K562 (cell line): ENCODE data around the gene GAS2L2. TPM values are rescaled to one million over a fixed set of nuclear protein-coding genes. Genes with fewer than 3 reads are reported as not detected.
A peak's percentile ranks its signal among the peaks of the same experiment; 100 is the strongest.

ENCODE experiments used
- ATAC-seq: fragments of 200-7000 bp; cut with Tn5 transposase; 3 replicates; pipeline ENCODE4 v1.9.1; 2020; ENCODE audit warnings: moderate library complexity
- BruUV-seq: library from RNA; stranded (reverse); fragments of 400-500 nt; replicated peaks from 2 replicates; lab custom pipeline; 2021; lab: Mats Ljungman, UMichigan
- CTCF ChIA-PET: fragments of 300-600 bp; formaldehyde crosslinking; extraction: SDS; loops from one replicate; lab custom pipeline; 2021; ENCODE audit warnings: low intra/inter-chr PET ratio; lab: Yijun Ruan, JAX
- POLR2A ChIA-PET: fragments of 300-600, 350-650 bp; sonication (Branson Sonifier 250); formaldehyde crosslinking; extraction: SDS; loops from one replicate; lab custom pipeline; 2021; ENCODE audit warnings: antibody characterized with exemption, inconsistent platforms; lab: Yijun Ruan, JAX
- DNase-seq, 4 experiments: peaks; one replicate each; pipeline versions ENCODE4 v3.0.0 to v3.0.0-alpha.2; 2011 to 2018; ENCODE audit warnings: low spot score in 3 of 4, mixed read lengths in 3 of 4; ENCODE audit errors: extremely low read depth in 1 of 4
- FAIRE-seq: peaks from 2 replicates; lab custom pipeline; 2011; peaks lifted over from hg19 to GRCh38; lab: Jason Lieb, UNC
- H2AFZ ChIP-seq: 2 replicates; pipeline ENCODE4 v1.6.0; 2011; ENCODE audit warnings: low read depth, low read length, control low read depth, inconsistent platforms
- H3K27ac ChIP-seq: fragments of 200-600 bp; 3 replicates; pipeline ENCODE4 v1.8.0; 2011; ENCODE audit warnings: low read depth, mild to moderate bottlenecking, control low read depth, inconsistent platforms, low read length, moderate library complexity, mixed read lengths; ENCODE audit errors: extremely low read depth
- H3K27me3 ChIP-seq, 2 experiments: fragments of 300-600 bp in 1 of 2; 2 replicates in 1 of 2; 3 replicates in 1 of 2; pipeline versions ENCODE4 v1.6.0 to v1.8.0; 2011; ENCODE audit warnings: inconsistent platforms in 2 of 2, low read length in 2 of 2, mild to moderate bottlenecking in 1 of 2, mixed read lengths in 1 of 2, moderate library complexity in 1 of 2; ENCODE audit not compliant: control insufficient read depth in 2 of 2, insufficient read depth in 2 of 2
- H3K36me3 ChIP-seq: fragments of 300-600 bp; 3 replicates; pipeline ENCODE4 v1.8.0; 2011; ENCODE audit warnings: mild to moderate bottlenecking, low read length, inconsistent platforms; ENCODE audit not compliant: control insufficient read depth, insufficient read depth
- H3K4me1 ChIP-seq, 2 experiments: fragments of 200-600 bp in 1 of 2; replicated peaks in 1 of 2; 2 replicates in 1 of 2; 3 replicates in 1 of 2; pipeline versions ENCODE4 v1.5.1 to v1.8.0; 2011; ENCODE audit warnings: inconsistent platforms in 2 of 2, low read length in 2 of 2, mild to moderate bottlenecking in 1 of 2, mixed read lengths in 1 of 2, moderate library complexity in 1 of 2; ENCODE audit not compliant: control insufficient read depth in 2 of 2, insufficient read depth in 2 of 2
- H3K4me2 ChIP-seq: 2 replicates; pipeline ENCODE4 v1.6.1; 2011; ENCODE audit warnings: low read length, control low read depth, inconsistent platforms, mixed read lengths; ENCODE audit not compliant: insufficient read depth
- H3K4me3 ChIP-seq: fragments of 200-600 bp; sonication (generic), shearing (Covaris generic); 2 replicates; pipeline ENCODE4 v1.5.1; 2016; ENCODE audit warnings: control low read depth, inconsistent platforms
- H3K79me2 ChIP-seq: fragments of 200-600 bp; 3 replicates; pipeline ENCODE4 v1.8.0; 2011; ENCODE audit warnings: low read length, inconsistent platforms; ENCODE audit not compliant: control insufficient read depth, insufficient read depth
- H3K9ac ChIP-seq, 2 experiments: 2 replicates each; pipeline versions ENCODE4 v1.6.0 to v1.6.1; 2011; ENCODE audit warnings: low read depth in 2 of 2, low read length in 2 of 2, control low read depth in 1 of 2, inconsistent platforms in 1 of 2, mild to moderate bottlenecking in 1 of 2, mixed read lengths in 1 of 2; ENCODE audit not compliant: insufficient read depth in 1 of 2
- H3K9me1 ChIP-seq: one replicate; pipeline ENCODE4 v1.6.0; 2011; ENCODE audit warnings: inconsistent platforms, mild to moderate bottlenecking, low read length, moderate library complexity; ENCODE audit not compliant: control insufficient read depth, insufficient read depth
- H3K9me3 ChIP-seq: replicated peaks from 2 replicates; pipeline ENCODE4 v1.5.1; 2011; ENCODE audit warnings: low read depth, low read length, inconsistent platforms; ENCODE audit not compliant: control insufficient read depth, insufficient read depth
- H4K20me1 ChIP-seq: replicated peaks from 2 replicates; pipeline ENCODE4 v1.6.1; 2011; ENCODE audit warnings: low read length, inconsistent platforms, mixed read lengths; ENCODE audit not compliant: control insufficient read depth, insufficient read depth
- BCOR ChIP-seq: fragments of 450-650 bp; IDR thresholded peaks from 2 replicates; pipeline ENCODE4 v1.6.1; 2016
- CREB3 ChIP-seq: fragments of 450-650 bp; conservative IDR thresholded peaks from 2 replicates; pipeline ENCODE4 v1.6.1; 2016; ENCODE audit warnings: missing genetic modification characterization, low read depth, mild to moderate bottlenecking, missing compliant biosample characterization, moderate library complexity
- DEAF1 ChIP-seq: fragments of 450-650 bp; formaldehyde crosslinking; IDR thresholded peaks from 2 replicates; pipeline ENCODE4 v1.4.0; 2020; ENCODE audit warnings: mild to moderate bottlenecking, moderate library complexity
- HMGXB4 ChIP-seq: sonication (generic); formaldehyde crosslinking; IDR thresholded peaks from 2 replicates; pipeline ENCODE4 v1.8.1; 2023; ENCODE audit warnings: mild to moderate bottlenecking, missing genetic modification reagents
- IRF2 ChIP-seq: sonication (generic); formaldehyde crosslinking; IDR thresholded peaks from 2 replicates; pipeline ENCODE4 v1.8.1; 2022; ENCODE audit warnings: mild to moderate bottlenecking, missing genetic modification reagents
- KDM1A ChIP-seq, 2 experiments: fragments of 450-650 bp; IDR thresholded peaks; 2 replicates each; pipeline ENCODE4 v1.6.1; 2016; ENCODE audit warnings: mild to moderate bottlenecking in 2 of 2
- MTA1 ChIP-seq: fragments of 450-650 bp; IDR thresholded peaks from 2 replicates; pipeline ENCODE4 v1.6.1; 2017; ENCODE audit warnings: borderline replicate concordance
- MTF1 ChIP-seq: fragments of 250-450 bp; sonication (Bioruptor Pico); IDR thresholded peaks from 2 replicates; pipeline ENCODE4 v1.9.0; 2021; ENCODE audit warnings: moderate library complexity, mild to moderate bottlenecking, inconsistent platforms, borderline replicate concordance
- RBM25 ChIP-seq: fragments of 200-400 bp; formaldehyde crosslinking; IDR thresholded peaks from 2 replicates; pipeline ENCODE4 v1.6.1; 2018; ENCODE audit warnings: low read length, low read depth, moderate library complexity; ENCODE audit not compliant: severe bottlenecking
- RUNX1 ChIP-seq: sonication (generic); IDR thresholded peaks from 2 replicates; pipeline ENCODE4 v1.6.1; 2016; ENCODE audit warnings: antibody characterized with exemption, low read depth
- SMARCA5 ChIP-seq: fragments of 450-650 bp; IDR thresholded peaks from 2 replicates; pipeline ENCODE4 v1.6.1; 2016
- ZFP36 ChIP-seq: fragments of 150-350 bp; IDR thresholded peaks from 2 replicates; pipeline ENCODE4 v1.6.1; 2018; ENCODE audit warnings: low read length, low read depth; ENCODE audit not compliant: partially characterized antibody
- WGBS: fragments of 100-300 bp; shearing (Covaris generic); methylation state at CpG from one replicate; pipeline ENCODE4 v1.1.6; 2016; ENCODE audit warnings: low coverage, mixed read lengths; ENCODE audit not compliant: insufficient coverage; ENCODE audit errors: missing lambda C conversion rate; 5-methylcytosine and 5-hydroxymethylcytosine counted together
- in situ Hi-C: fragments of 300-500 bp; cut with MboI; formaldehyde crosslinking; loops from 4 replicates; pipeline ENCODE4 v1.15.0; 2018; ENCODE audit warnings: inconsistent platforms, mixed read lengths
- intact Hi-C: fragments of 100-400 bp; cut with micrococcal nuclease; formaldehyde crosslinking; loops from 2 replicates; pipeline ENCODE4 v1.14.2; 2022
- polyA plus RNA-seq, 8 experiments: library from polyadenylated mRNA; depleted of rRNA in 4 of 8; stranded (reverse) in 5 of 8; unstranded in 3 of 8; fragments of >200 nt; fragmentation: Nextera tagmentation in 2 of 8; fragmentation: Illumina TruSeq in 1 of 8; extraction: Ambion mirVana in 2 of 8; extraction: Trizol in 1 of 8; gene quantifications; 2 replicates each; pipeline versions ENCODE4 v1.2.1 to v1.2.3, GENCODE V29; 2011 to 2014; ENCODE audit warnings: inconsistent platforms in 1 of 8, missing spikeins in 1 of 8
- total RNA-seq, 7 experiments: library from RNA; depleted of rRNA in 6 of 7; stranded (reverse); fragments of >200 nt in 6 of 7; fragmentation: Illumina TruSeq in 2 of 7; extraction: Trizol in 2 of 7; gene quantifications; 2 replicates each; pipeline versions ENCODE4 v1.2.1 to v1.2.3, GENCODE V29; 2011 to 2021; ENCODE audit warnings: low replicate concordance in 1 of 7

The GAS2L2 gene
- total and polyA plus RNA-seq, 9 of the 15 experiments (the other 6 are each of a cell fraction or from before 2014, with no cell fraction given): not detected

- TF ChIP-seq DEAF1 (no peak), IRF2 (CRISPR knock-in tag) (no peak)
Measured at GRCh38 chr17:35796942-35797341, 43.9 kb upstream of the GAS2L2 start (continued).

- WGBS: 7% methylated on average over 8 of the region's 8 CpGs
- DNase-seq: no peak
- Histone ChIP-seq H3K9me1 (no peaks in the 10 kb centered on the region), H4K20me1 (peaks cover 4% of the 10 kb centered on the region; the same call in 1 of the 2 replicates), H3K9me3 (no peaks in the 10 kb centered on the region)
- intact Hi-C loops: no loop called here
- no peak for TF ChIP-seq MTF1 (CRISPR knock-in tag)
- 0 out of 2 replicates have a peak, but pooled peaks have one; percentile 13 for TF ChIP-seq SMARCA5
- TF ChIP-seq CREB3 (tag): no peak
- TF ChIP-seq KDM1A (IDR thresholded peaks at IDR 0.05): peak; percentile 9 to 12; a peak in 1 of 4 replicates
- TF ChIP-seq MTA1: no peak
- peak; percentile 80 for TF ChIP-seq ZFP36
- TF ChIP-seq HMGXB4 (CRISPR knock-in tag): no peak
- TF ChIP-seq BCOR: peak; percentile 73
- peak; percentile 83 for TF ChIP-seq RBM25
- no peak for TF ChIP-seq RUNX1
- TF ChIP-seq, all 486 proteins: peak for 5
- no peaks in the 10 kb centered on the region for H3K36me3 ChIP-seq
- H2AFZ ChIP-seq: no peak overlapping the region
- POLR2A ChIA-PET: interaction anchor here (0.7 to 2.0 kb wide), 3 partner anchors 10 to 302 kb away, joined by 4 to 13 read pairs (median 5); partner anchors contain the start of gene TAF15
- H3K79me2 ChIP-seq: no peaks in the 10 kb centered on the region
- no peak for ATAC-seq
- CTCF ChIA-PET: no interaction called here
- H3K9ac ChIP-seq: 0 out of 4 replicates have a peak overlapping the region, but pooled peaks of 1 of the 2 experiments have one; percentile 64
- in situ Hi-C loops: no loop called here
- peak overlapping the region; percentile 59 for H3K4me2 ChIP-seq
- H3K27me3 ChIP-seq: peaks cover 48 to 72% of the 10 kb centered on the region in 2 experiments
- no peak overlapping the region for H3K27ac ChIP-seq
- peaks cover 0 to 14% of the 10 kb centered on the region in 2 experiments; a peak in 4 of 5 replicates for H3K4me1 ChIP-seq
- no TSS peak for BruUV-seq
- H3K4me3 ChIP-seq: no peak overlapping the region; the same call in 1 of the 2 replicates
- no peak for FAIRE-seq
Measured at GRCh38 chr17:35795871-35796265, 42.8 kb upstream of the GAS2L2 start.
